Uterus (tissue), 4 donors: ENCODE results near the gene ASF1A. TPM values are rescaled to one million over a fixed set of nuclear protein-coding genes. Genes with fewer than 3 reads are reported as not detected.

Experiments
- DNase-seq, 2 donors: peaks; one replicate each; pipeline ENCODE4 v3.0.0-alpha.2; 2019 to 2020
- H3K27ac ChIP-seq, 2 donors: fragments of 200-600 bp; sonication (generic); 1 replicate in 1 of 2; 2 replicates in 1 of 2; pipeline ENCODE4 v1.5.1; 2016 to 2018
- H3K27me3 ChIP-seq, 2 donors: fragments of 200-600 bp; sonication (generic); one replicate each; pipeline ENCODE4 v1.5.1; 2018 to 2019; ENCODE audit warnings: control low read depth in 1 of 2
- H3K36me3 ChIP-seq, 2 donors: fragments of 200-600 bp; sonication (generic); one replicate each; pipeline ENCODE4 v1.5.1; 2019; ENCODE audit warnings: control low read depth in 1 of 2
- H3K4me1 ChIP-seq, 2 donors: fragments of 200-600 bp; sonication (generic); one replicate each; pipeline ENCODE4 v1.5.1; 2018 to 2019; ENCODE audit warnings: control low read depth in 1 of 2
- H3K4me3 ChIP-seq, 2 donors: fragments of 200-600 bp; sonication (generic); 1 replicate in 1 of 2; 2 replicates in 1 of 2; pipeline ENCODE4 v1.5.1; 2018 to 2019; ENCODE audit warnings: mild to moderate bottlenecking in 1 of 2
- H3K9me3 ChIP-seq, 2 donors: fragments of 200-600 bp; sonication (generic); one replicate each; pipeline ENCODE4 v1.5.1; 2019; ENCODE audit warnings: control low read depth in 1 of 2
- CTCF ChIP-seq, 4 experiments: fragments of 200-600 bp in 2 of 4; fragments of 450-650 bp in 2 of 4; sonication (generic) in 2 of 4; IDR thresholded peaks; one replicate each; pipeline ENCODE4 v1.5.1; 2016 to 2019; ENCODE audit warnings: antibody characterized with exemption in 4 of 4, mild to moderate bottlenecking in 2 of 4, moderate library complexity in 1 of 4
- POLR2A ChIP-seq, 2 donors: fragments of 450-650 bp; IDR thresholded peaks; one replicate each; pipeline ENCODE4 v1.6.1; 2016; ENCODE audit warnings: antibody characterized with exemption in 2 of 2, mild to moderate bottlenecking in 1 of 2, moderate library complexity in 1 of 2
- intact Hi-C: fragments of 100-400 bp; cut with DNase I; formaldehyde crosslinking; loops from one replicate; pipeline ENCODE4 v1.15.1; 2023; ENCODE audit warnings: low total_unique reads
- total RNA-seq, 4 donors: library from RNA; depleted of rRNA in 3 of 4; stranded (reverse); fragments of >200 nt in 3 of 4; gene quantifications; one replicate each; pipeline versions ENCODE4 v1.1.0 to v1.2.4, GENCODE V29; 2014 to 2023
- donor health status: DM: yes; HTN: yes; CAD: no.

Gene ASF1A
- total RNA-seq, 4 donors from 2014 or later, result 2.8 to 47.0 (median 15.5) TPM

GRCh38 chr6:118877806-118878205 lies 16.1 kb upstream of the ASF1A start:
- Histone ChIP-seq H3K4me3 (no peak overlapping the region), H3K9me3 (no peaks in the 10 kb centered on the region), H3K27me3 (no peaks in the 10 kb centered on the region), H3K4me1 (no peaks in the 10 kb centered on the region), H3K36me3 (no peaks in the 10 kb centered on the region), H3K27ac (no peak overlapping the region)
- TF ChIP-seq CTCF (IDR thresholded peaks at IDR 0.05) (no peak), POLR2A (IDR thresholded peaks at IDR 0.05) (no peak)
- intact Hi-C loops, result no loop called here
- no peak for DNase-seq

- intact Hi-C loops, result no loop called here
- TF ChIP-seq POLR2A (IDR thresholded peaks at IDR 0.05), result no peak
- no peak for TF ChIP-seq CTCF (IDR thresholded peaks at IDR 0.05)
- no peak overlapping the region for H3K4me3 ChIP-seq
- H3K36me3 ChIP-seq, result no peaks in the 10 kb centered on the region
- H3K27me3 ChIP-seq, result no peaks in the 10 kb centered on the region
- H3K27ac ChIP-seq, result no peak overlapping the region
- H3K4me1 ChIP-seq, result no peaks in the 10 kb centered on the region
- DNase-seq, result no peak
- no peaks in the 10 kb centered on the region for H3K9me3 ChIP-seq
Observed at GRCh38 chr6:118881440-118882313, 12.3 kb upstream of the ASF1A start.

- no peak for DNase-seq
- Histone ChIP-seq H3K36me3 (no peaks in the 10 kb centered on the region), H3K4me1 (no peaks in the 10 kb centered on the region), H3K4me3 (no peak overlapping the region), H3K27ac (no peak overlapping the region), H3K27me3 (no peaks in the 10 kb centered on the region), H3K9me3 (no peaks in the 10 kb centered on the region)
- no peak for TF ChIP-seq POLR2A (IDR thresholded peaks at IDR 0.05)
- no peak for TF ChIP-seq CTCF (IDR thresholded peaks at IDR 0.05)
- intact Hi-C loops, result no loop called here
Observed at GRCh38 chr6:118882314-118882905, 11.5 kb upstream of the ASF1A start.

GRCh38 chr6:118886641-118887040 lies 7.3 kb upstream of the ASF1A start:
- TF ChIP-seq CTCF (IDR thresholded peaks at IDR 0.05) (no peak), POLR2A (IDR thresholded peaks at IDR 0.05) (no peak)
- no peak overlapping the region for H3K4me3 ChIP-seq
- intact Hi-C loops, result no loop called here
- H3K27ac ChIP-seq, result no peak overlapping the region
- no peak for DNase-seq
- no peaks in the 10 kb centered on the region for H3K9me3 ChIP-seq
- H3K4me1 ChIP-seq, result no peaks in the 10 kb centered on the region
- no peaks in the 10 kb centered on the region for H3K27me3 ChIP-seq
- no peaks in the 10 kb centered on the region for H3K36me3 ChIP-seq

GRCh38 chr6:118889163-118889562 lies 4.8 kb upstream of the ASF1A start:
- Histone ChIP-seq H3K4me3 (no peak overlapping the region), H3K4me1 (no peaks in the 10 kb centered on the region), H3K27me3 (no peaks in the 10 kb centered on the region), H3K36me3 (no peaks in the 10 kb centered on the region), H3K9me3 (no peaks in the 10 kb centered on the region), H3K27ac (no peak overlapping the region)
- intact Hi-C loops, result no loop called here
- no peak for DNase-seq
- no peak for TF ChIP-seq CTCF (IDR thresholded peaks at IDR 0.05)
- no peak for TF ChIP-seq POLR2A (IDR thresholded peaks at IDR 0.05)
